H1 (cell line): Measurements from ENCODE around the gene TMX2.

ENCODE experiments used
- NRF1 ChIP-seq: IDR thresholded peaks from 2 replicates; pipeline ENCODE4 v1.6.1; 2011; ENCODE audit warnings: mild to moderate bottlenecking, low read depth, low read length, improper control_type of control experiment
- PHF8 ChIP-seq: fragments of 200-600 bp; sonication (generic); conservative IDR thresholded peaks from 2 replicates; pipeline ENCODE4 v1.7.1; 2012; ENCODE audit warnings: low read depth, mild to moderate bottlenecking, inconsistent platforms, low read length, moderate library complexity
- POLR2A ChIP-seq, 2 experiments: IDR thresholded peaks; 1 replicate in 1 of 2; 2 replicates in 1 of 2; pipeline ENCODE4 v1.6.1; 2011; ENCODE audit warnings: low read depth in 2 of 2, low read length in 2 of 2, mild to moderate bottlenecking in 2 of 2; ENCODE audit errors: control extremely low read depth in 1 of 2
- POLR2AphosphoS5 ChIP-seq: IDR thresholded peaks from 2 replicates; pipeline ENCODE4 v1.6.1; 2011; ENCODE audit warnings: low read depth, low read length
- SIX5 ChIP-seq: IDR thresholded peaks from 2 replicates; pipeline ENCODE4 v1.6.1; 2011; ENCODE audit warnings: mild to moderate bottlenecking, low read depth, low read length
- SP1 ChIP-seq: IDR thresholded peaks from 2 replicates; pipeline ENCODE4 v1.6.1; 2011; ENCODE audit warnings: low read depth, low read length
- TF ChIP-seq, protein P1 (sequence below), 3 experiments: IDR thresholded peaks; 1 replicate in 2 of 3; 2 replicates in 1 of 3; pipeline versions ENCODE4 v1.5.1 to v1.6.1; 2011; ENCODE audit warnings: low read length in 3 of 3, mild to moderate bottlenecking in 3 of 3, inconsistent platforms in 2 of 3, low read depth in 1 of 3, moderate library complexity in 1 of 3; ENCODE audit not compliant: insufficient read depth in 1 of 3; ENCODE audit errors: control extremely low read depth in 1 of 3

DNA sequence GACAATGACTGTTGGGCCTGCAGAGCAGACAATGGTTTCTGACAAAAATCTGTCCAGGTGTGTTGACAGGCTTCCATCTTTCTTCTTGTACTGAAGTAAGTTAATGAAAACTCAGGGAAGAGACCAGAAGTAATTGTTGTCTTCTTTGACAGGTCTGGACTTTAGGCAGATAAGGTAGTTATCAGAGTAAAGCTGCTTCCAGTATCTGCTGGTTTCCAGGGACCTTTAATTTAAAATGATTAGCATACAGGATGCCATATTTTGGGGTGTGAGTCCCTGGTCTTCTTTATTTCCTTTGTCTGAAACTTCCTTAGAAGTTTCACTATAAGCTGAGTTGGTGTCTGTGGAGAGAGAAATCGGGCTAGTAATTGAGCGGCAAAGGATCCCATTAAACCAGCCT lies 1.4 kb downstream of the TMX2 start:
- TF ChIP-seq, protein P1, sequence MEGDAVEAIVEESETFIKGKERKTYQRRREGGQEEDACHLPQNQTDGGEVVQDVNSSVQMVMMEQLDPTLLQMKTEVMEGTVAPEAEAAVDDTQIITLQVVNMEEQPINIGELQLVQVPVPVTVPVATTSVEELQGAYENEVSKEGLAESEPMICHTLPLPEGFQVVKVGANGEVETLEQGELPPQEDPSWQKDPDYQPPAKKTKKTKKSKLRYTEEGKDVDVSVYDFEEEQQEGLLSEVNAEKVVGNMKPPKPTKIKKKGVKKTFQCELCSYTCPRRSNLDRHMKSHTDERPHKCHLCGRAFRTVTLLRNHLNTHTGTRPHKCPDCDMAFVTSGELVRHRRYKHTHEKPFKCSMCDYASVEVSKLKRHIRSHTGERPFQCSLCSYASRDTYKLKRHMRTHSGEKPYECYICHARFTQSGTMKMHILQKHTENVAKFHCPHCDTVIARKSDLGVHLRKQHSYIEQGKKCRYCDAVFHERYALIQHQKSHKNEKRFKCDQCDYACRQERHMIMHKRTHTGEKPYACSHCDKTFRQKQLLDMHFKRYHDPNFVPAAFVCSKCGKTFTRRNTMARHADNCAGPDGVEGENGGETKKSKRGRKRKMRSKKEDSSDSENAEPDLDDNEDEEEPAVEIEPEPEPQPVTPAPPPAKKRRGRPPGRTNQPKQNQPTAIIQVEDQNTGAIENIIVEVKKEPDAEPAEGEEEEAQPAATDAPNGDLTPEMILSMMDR (IDR thresholded peaks at IDR 0.05; ENCODE audit: control extremely low read depth in 1 of 3, insufficient read depth in 1 of 3, low read depth in 1 of 3, low read length in 3 of 3), result no peak
- TF ChIP-seq NRF1 (no peak), SIX5 (no peak), SP1 (no peak), POLR2A (IDR thresholded peaks at IDR 0.05; ENCODE audit: control extremely low read depth in 1 of 2, low read depth in 2 of 2, low read length in 2 of 2) (no peak), POLR2AphosphoS5 (no peak), PHF8 (no peak)
